ENCODE data around the gene NIF3L1. TPM values are rescaled to one million over a fixed set of nuclear protein-coding genes. Genes with fewer than 3 reads are reported as not detected.

Gene NIF3L1
- total RNA-seq, 1 experiment from 2014 or later = 55.4 TPM

- Histone ChIP-seq H2AFZ (ENCODE audit: low read length) (no peak overlapping the region), H2BK120ac (ENCODE audit: low read depth, low read length, poor library complexity, severe bottlenecking) (no peak overlapping the region), H2BK5ac (ENCODE audit: insufficient read length, low read length) (no peak overlapping the region), H3K4ac (ENCODE audit: low read depth, low read length) (no peak overlapping the region), H4K8ac (replicated peaks; ENCODE audit: insufficient read length, low read depth, low read length) (no peak overlapping the region), H3K14ac (ENCODE audit: insufficient read depth, low read length) (no peak overlapping the region), H4K91ac (ENCODE audit: insufficient read length, low read depth, low read length) (no peak overlapping the region), H3K18ac (ENCODE audit: insufficient read length, low read depth, low read length) (no peak overlapping the region), H4K20me1 (ENCODE audit: control insufficient read depth, insufficient read depth, insufficient read length) (no peaks in the 10 kb centered on the region), H3K4me2 (ENCODE audit: insufficient read depth, insufficient read length, low read length) (no peak overlapping the region), H3K23me2 (ENCODE audit: insufficient read length, low read depth, low read length, poor library complexity, severe bottlenecking) (no peaks in the 10 kb centered on the region), H3K9me3 (ENCODE audit: control insufficient read depth, low read depth, low read length) (no peaks in the 10 kb centered on the region), H2BK20ac (ENCODE audit: low read depth, low read length, poor library complexity, severe bottlenecking) (no peak overlapping the region), H3K23ac (ENCODE audit: insufficient read length, low read depth, low read length) (no peak overlapping the region), H3K79me2 (ENCODE audit: insufficient read depth, low read length) (peaks cover 9% of the 10 kb centered on the region; the same call in 1 of the 2 replicates), H3K27ac (ENCODE audit: insufficient read length, low read depth, low read length) (no peak overlapping the region), H3K56ac (ENCODE audit: insufficient read length, low read depth, low read length) (no peak overlapping the region), H3K4me1 (ENCODE audit: insufficient read depth, low read length) (no peaks in the 10 kb centered on the region), H2BK15ac (ENCODE audit: low read depth, low read length) (no peak overlapping the region), H4K5ac (ENCODE audit: insufficient read length, low read depth, low read length) (no peak overlapping the region), H3K79me1 (ENCODE audit: insufficient read depth, low read depth, low read length, poor library complexity, severe bottlenecking) (peaks cover 7% of the 10 kb centered on the region), H3K9ac (ENCODE audit: extremely low read depth, insufficient read length, low read length) (no peak overlapping the region), H2BK12ac (ENCODE audit: insufficient read length, low read depth, low read length) (no peak overlapping the region), H2AK5ac (ENCODE audit: insufficient read length, low read length) (no peak overlapping the region), H3T11ph (ENCODE audit: low read length) (no peak overlapping the region), H3K27me3 (ENCODE audit: insufficient read depth, low read length) (no peaks in the 10 kb centered on the region)
- Mint-ChIP-seq H3K27me3 (ENCODE audit: low read depth) (no peaks in the 10 kb centered on the region), H3K27ac (no peak overlapping the region), H3K4me1 (peaks cover 12 to 13% of the 10 kb centered on the region in 2 experiments), H3K9me3 (no peaks in the 10 kb centered on the region), H3K4me3 (no peak overlapping the region), H3K36me3 (ENCODE audit: insufficient read depth in 1 of 3, low read depth in 3 of 3) (peaks cover 69 to 92% (median 91%) of the 10 kb centered on the region in 3 experiments)
- no peak for DNase-seq
- TF ChIP-seq CTCF (conservative IDR thresholded peaks at IDR 0.05) = no peak
- WGBS (ENCODE audit: extremely low coverage, insufficient read length, low lambda C conversion rate) = no CpG with 5 or more reads among the region's 8 CpGs
These were observed 32.4 kb upstream of the NIF3L1 start for GRCh38 chr2:200856806-200857205.

Measured in H9 (cell line).